ENCODE results near the gene CASS4. TPM values are rescaled to one million over a fixed set of nuclear protein-coding genes. Genes with fewer than 3 reads are reported as not detected.
A peak's percentile ranks its signal among the peaks of the same experiment; 100 is the strongest.

Gene CASS4
- total and polyA plus RNA-seq, 9 of the 15 experiments (the other 6 are each of a cell fraction or from before 2014, with no cell fraction given), result 8.1 to 53.8 (median 26.7) TPM

GRCh38 chr20:56468316-56469076 lies 56.4 kb downstream of the CASS4 start, which contains the start of gene RTF2 (continued):
- TF ChIP-seq ETS1 (conservative IDR thresholded peaks at IDR 0.05; ENCODE audit: control insufficient read depth, low read depth, low read length) (peak; percentile 79), TCF7L2 (IDR thresholded peaks at IDR 0.05; ENCODE audit: low read depth, low read length) (no peak), KDM5B (IDR thresholded peaks at IDR 0.05; ENCODE audit: insufficient replicate concordance, low read depth, low read length) (peak; percentile 80), ZNF212 (CRISPR knock-in tag; IDR thresholded peaks at IDR 0.05) (no peak), ZNF133 (CRISPR knock-in tag; IDR thresholded peaks at IDR 0.05) (no peak), MEF2D (tag; conservative IDR thresholded peaks at IDR 0.05; ENCODE audit: low read depth) (no peak), NR1H2 (CRISPR knock-in tag; IDR thresholded peaks at IDR 0.05) (no peak), MBD1 (CRISPR knock-in tag; IDR thresholded peaks at IDR 0.05) (no peak), TAF1 (IDR thresholded peaks at IDR 0.05; ENCODE audit: control insufficient read depth, extremely low read depth, insufficient read depth, low read length, severe bottlenecking) (peak; percentile 65), KAT8 (IDR thresholded peaks at IDR 0.05; ENCODE audit: low read depth) (peak; percentile 67; the same call in 1 of the 2 replicates), NR3C1 (CRISPR knock-in tag; IDR thresholded peaks at IDR 0.05) (no peak), TAL1 (IDR thresholded peaks at IDR 0.05) (no peak), ZBTB17 (CRISPR knock-in tag; IDR thresholded peaks at IDR 0.05) (peak; percentile 78; the same call in 1 of the 2 replicates), E2F8 (IDR thresholded peaks at IDR 0.05; ENCODE audit: low read depth, partially characterized antibody) (peak; percentile 99), ZBTB2 (IDR thresholded peaks at IDR 0.05) (peak; percentile 99), ZNF224 (CRISPR knock-in tag; IDR thresholded peaks at IDR 0.05) (no peak)
